HCT116 (cell line): ENCODE results near the gene PPARGC1A. TPM values are rescaled to one million over a fixed set of nuclear protein-coding genes. Genes with fewer than 3 reads are reported as not detected.

ENCODE experiments used
- ATAC-seq: fragments of 200-7000 bp; cut with Tn5 transposase; 2 replicates; pipeline ENCODE4 v1.9.1; 2020; ENCODE audit warnings: mild to moderate bottlenecking, moderate library complexity
- BruUV-seq: library from RNA; stranded (reverse); fragments of 400-500 nt; replicated peaks from 2 replicates; lab custom pipeline; 2021; lab: Mats Ljungman, UMichigan
- CTCF ChIA-PET: fragments of 300-600 bp; sonication (Branson Sonifier 250); formaldehyde crosslinking; loops from one replicate; lab custom pipeline; 2021; ENCODE audit warnings: antibody characterized with exemption; lab: Charles Lee
- POLR2A ChIA-PET: fragments of 300-600, 350-600 bp; sonication (Branson Sonifier 250); formaldehyde crosslinking; loops from one replicate; lab custom pipeline; 2021; ENCODE audit warnings: antibody characterized with exemption; lab: Charles Lee
- RAD21 ChIA-PET, 2 experiments: fragments of 300-600 bp; sonication (Branson Sonifier 250); formaldehyde crosslinking; loops; one replicate each; lab custom pipeline; 2023; ENCODE audit warnings: low total read pairs in 2 of 2; ENCODE audit not compliant: uncharacterized antibody in 2 of 2, unreplicated experiment in 2 of 2, low non-redundant PET in 1 of 2; lab: Charles Lee
- DNase-seq: peaks from one replicate; pipeline ENCODE4 v3.0.0-alpha.2; 2010; ENCODE audit warnings: low read depth, low spot score
- H2AFZ ChIP-seq: fragments of 200-600 bp; shearing (Covaris generic), sonication (generic); 2 replicates; pipeline ENCODE4 v1.6.1; 2017; ENCODE audit warnings: low read depth, mixed run types, mixed read lengths, antibody characterized with exemption, low read length; ENCODE audit not compliant: poor library complexity, severe bottlenecking
- H3K27ac ChIP-seq: 2 replicates; pipeline ENCODE4 v1.5.1; 2012; ENCODE audit warnings: low read depth, low read length
- H3K27me3 ChIP-seq: fragments of 200-600 bp; sonication (generic); 2 replicates; pipeline ENCODE4 v1.6.1; 2016; ENCODE audit warnings: mixed run types, low read length, mixed read lengths; ENCODE audit not compliant: insufficient read depth
- H3K36me3 ChIP-seq, 2 experiments: fragments of 200-500 bp in 1 of 2; fragments of 200-600 bp in 1 of 2; sonication (Bioruptor generic) in 1 of 2; sonication (generic) in 1 of 2; 2 replicates each; pipeline versions ENCODE4 v1.5.1 to v1.6.1; 2014 to 2016; ENCODE audit warnings: low read length in 2 of 2, inconsistent platforms in 1 of 2, mixed read lengths in 1 of 2, mixed run types in 1 of 2; ENCODE audit not compliant: insufficient read depth in 2 of 2, control insufficient read depth in 1 of 2
- H3K4me1 ChIP-seq, 2 experiments: fragments of 200-600 bp in 1 of 2; sonication (generic) in 1 of 2; 2 replicates each; pipeline versions ENCODE4 v1.5.1 to v1.6.1; 2012 to 2017; ENCODE audit warnings: low read length in 2 of 2, inconsistent platforms in 1 of 2, mild to moderate bottlenecking in 1 of 2, mixed read lengths in 1 of 2, mixed run types in 1 of 2, moderate library complexity in 1 of 2; ENCODE audit not compliant: insufficient read depth in 2 of 2, control insufficient read depth in 1 of 2
- H3K4me2 ChIP-seq: fragments of 200-600 bp; sonication (generic); 2 replicates; pipeline ENCODE4 v1.6.1; 2017; ENCODE audit warnings: mixed run types, low read length, mixed read lengths
- H3K4me3 ChIP-seq, 2 experiments: fragments of 200-600 bp in 1 of 2; sonication (generic) in 1 of 2; replicated peaks in 1 of 2; 2 replicates each; pipeline ENCODE4 v1.5.1; 2011 to 2016; ENCODE audit warnings: low read length in 2 of 2, control low read depth in 1 of 2, low read depth in 1 of 2, mild to moderate bottlenecking in 1 of 2, mixed read lengths in 1 of 2, mixed run types in 1 of 2
- H3K79me2 ChIP-seq: fragments of 200-600 bp; sonication (generic); 2 replicates; pipeline ENCODE4 v1.6.1; 2017; ENCODE audit warnings: mild to moderate bottlenecking, mixed run types, low read length, moderate library complexity, mixed read lengths; ENCODE audit not compliant: insufficient read depth
- H3K9ac ChIP-seq: fragments of 200-600 bp; sonication (generic); 2 replicates; pipeline ENCODE4 v1.6.1; 2016; ENCODE audit warnings: low read length, mixed read lengths
- H3K9me2 ChIP-seq: fragments of 200-600 bp; sonication (generic), shearing (Covaris generic); 2 replicates; pipeline ENCODE4 v1.6.1; 2017; ENCODE audit warnings: mixed run types, mild to moderate bottlenecking, moderate library complexity; ENCODE audit not compliant: insufficient read depth
- H3K9me3 ChIP-seq, 2 experiments: fragments of 200-500 bp in 1 of 2; fragments of 200-600 bp in 1 of 2; sonication (Bioruptor generic) in 1 of 2; sonication (generic) in 1 of 2; 2 replicates each; pipeline ENCODE4 v1.6.1; 2014 to 2017; ENCODE audit warnings: low read length in 2 of 2, mixed read lengths in 2 of 2, inconsistent platforms in 1 of 2, low read depth in 1 of 2, mild to moderate bottlenecking in 1 of 2, mixed run types in 1 of 2, moderate library complexity in 1 of 2; ENCODE audit not compliant: control insufficient read depth in 1 of 2, insufficient read depth in 1 of 2
- H4K20me1 ChIP-seq: fragments of 200-600 bp; sonication (generic), shearing (Covaris generic); 2 replicates; pipeline ENCODE4 v1.6.1; 2017; ENCODE audit warnings: mixed run types, mild to moderate bottlenecking, moderate library complexity; ENCODE audit not compliant: insufficient read depth
- FOSL1 ChIP-seq: IDR thresholded peaks from 2 replicates; pipeline ENCODE4 v1.6.1; 2012; ENCODE audit warnings: low read depth
- TCF7L2 ChIP-seq: IDR thresholded peaks from 2 replicates; pipeline ENCODE4 v1.7.0; 2011; ENCODE audit warnings: borderline replicate concordance, inconsistent platforms; ENCODE audit not compliant: insufficient read depth, insufficient read length; ENCODE audit errors: extremely low read depth
- ZFX ChIP-seq: fragments of 450-650 bp; IDR thresholded peaks from 2 replicates; pipeline ENCODE4 v1.6.1; 2017
- ZNF274 ChIP-seq: fragments of 200-500 bp; sonication (Bioruptor generic); IDR thresholded peaks from 2 replicates; pipeline ENCODE4 v1.6.1; 2014; ENCODE audit warnings: mild to moderate bottlenecking, low read depth, low read length, inconsistent platforms
- intact Hi-C: fragments of 100-400 bp; cut with micrococcal nuclease; formaldehyde crosslinking; loops from 2 replicates; pipeline ENCODE4 v1.10.0; 2022
- total RNA-seq: library from RNA; stranded (reverse); gene quantifications from one replicate; pipeline ENCODE4 v1.2.1, GENCODE V29; 2021; ENCODE audit not compliant: unreplicated experiment

The PPARGC1A gene
- total RNA-seq, 1 experiment from 2014 or later, result not detected

DNA sequence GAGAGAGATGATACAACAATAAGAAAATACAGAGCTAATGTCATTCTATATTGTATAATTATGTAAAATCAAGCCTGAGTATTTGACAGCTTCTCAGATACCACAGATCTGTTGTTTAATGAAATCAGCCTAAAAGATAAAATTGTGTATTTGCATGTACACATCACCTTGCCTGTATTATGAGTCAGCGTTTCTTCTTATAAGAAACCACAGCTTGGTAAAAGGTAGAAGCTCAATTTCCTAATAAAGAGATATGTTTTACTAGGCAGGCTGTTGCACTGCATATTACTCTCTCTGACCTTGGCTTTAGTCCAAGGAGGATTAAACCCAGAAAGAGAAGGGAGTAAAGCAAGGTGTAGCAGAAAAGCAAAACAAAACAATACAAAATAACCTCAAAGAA is 121.3 kb downstream of the PPARGC1A start:
- H2AFZ ChIP-seq, result no peak overlapping the region
- POLR2A ChIA-PET, result no interaction called here
- no peaks in the 10 kb centered on the region for H3K36me3 ChIP-seq
- ATAC-seq (no peak), DNase-seq (no peak)
- no peak overlapping the region for H3K4me2 ChIP-seq
- CTCF ChIA-PET, result no interaction called here
- no peak overlapping the region for H3K27ac ChIP-seq
- H3K9me2 ChIP-seq, result no peaks in the 10 kb centered on the region
- BruUV-seq, result no TSS peak
- no peak for TF ChIP-seq ZNF274
- H3K9ac ChIP-seq, result no peak overlapping the region
- no peaks in the 10 kb centered on the region for H3K4me1 ChIP-seq
- RAD21 ChIA-PET, result no interaction called here
- intact Hi-C loops, result no loop called here
- no peak overlapping the region for H3K4me3 ChIP-seq
- no peaks in the 10 kb centered on the region for H3K27me3 ChIP-seq
- H3K79me2 ChIP-seq, result no peaks in the 10 kb centered on the region
- H3K9me3 ChIP-seq, result peaks cover 7 to 13% of the 10 kb centered on the region in 2 experiments; a peak in 2 of 4 replicates
- no peaks in the 10 kb centered on the region for H4K20me1 ChIP-seq

DNA sequence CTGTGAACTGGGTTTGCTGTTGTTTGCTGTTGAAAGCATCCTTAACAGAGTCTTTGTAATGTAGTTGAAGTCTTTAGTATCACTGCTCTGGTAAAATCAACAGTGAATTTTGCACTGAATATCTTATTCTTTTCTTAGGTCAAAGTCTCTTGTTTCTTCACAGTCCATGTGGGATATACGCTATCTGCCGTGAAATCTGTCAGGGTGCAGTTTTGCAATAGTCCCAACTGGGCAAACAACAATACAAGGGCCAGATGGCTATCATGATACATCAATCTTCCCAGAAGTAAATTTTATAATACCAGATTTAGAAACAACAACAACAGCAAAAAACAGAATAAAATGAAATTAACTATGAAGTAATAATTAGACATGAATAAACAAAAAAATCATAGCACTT is 123.5 kb downstream of the PPARGC1A start:
- ATAC-seq (no peak), DNase-seq (no peak)
- peaks cover 1 to 8% of the 10 kb centered on the region in 2 experiments; a peak in 2 of 4 replicates for H3K9me3 ChIP-seq
- H3K36me3 ChIP-seq, result no peaks in the 10 kb centered on the region
- ChIA-PET RAD21 (no interaction called here), CTCF (no interaction called here), POLR2A (no interaction called here)
- no peaks in the 10 kb centered on the region for H3K4me1 ChIP-seq
- no peak overlapping the region for H3K9ac ChIP-seq
- BruUV-seq, result no TSS peak
- H3K79me2 ChIP-seq, result no peaks in the 10 kb centered on the region
- H3K4me2 ChIP-seq, result no peak overlapping the region
- H3K27ac ChIP-seq, result no peak overlapping the region
- no peaks in the 10 kb centered on the region for H4K20me1 ChIP-seq
- H3K27me3 ChIP-seq, result no peaks in the 10 kb centered on the region
- H3K4me3 ChIP-seq, result no peak overlapping the region
- no peak overlapping the region for H2AFZ ChIP-seq
- TF ChIP-seq TCF7L2 (no peak), ZFX (no peak), FOSL1 (no peak)
- intact Hi-C loops, result no loop called here
- H3K9me2 ChIP-seq, result no peaks in the 10 kb centered on the region
